AML-193 (cell line): ENCODE results near the gene CLTCL1.
"Not testable (repeated sequence)": the region's sequence is repeated elsewhere in the genome, so short reads cannot be mapped to it uniquely, and the experiment has no call there.

Source experiments
- DNase-seq, 2 experiments: peaks; one replicate each; lab custom pipeline; 2025; lab: John Stamatoyannopoulos, UW

Gene CLTCL1

DNA sequence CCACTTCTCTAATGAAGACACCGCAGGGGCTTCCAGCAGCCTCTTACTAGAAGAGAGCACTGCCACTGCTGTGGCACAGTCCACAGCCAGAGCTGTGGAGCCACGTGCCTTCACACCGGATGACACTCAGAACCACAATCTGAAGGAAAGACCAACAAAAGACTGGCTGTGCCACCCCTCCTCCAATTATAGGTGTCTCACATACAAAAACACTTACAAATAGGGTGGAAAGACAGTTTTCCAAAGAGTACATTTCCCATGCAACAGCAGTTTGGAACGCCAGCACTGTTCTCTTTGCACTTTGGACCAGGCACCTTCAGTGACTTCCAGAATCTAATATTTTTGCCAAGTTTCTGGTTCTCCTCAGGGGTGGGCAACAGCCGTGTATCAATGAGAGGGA lies 74.9 kb downstream of the CLTCL1 start:
- no peak for DNase-seq

DNA sequence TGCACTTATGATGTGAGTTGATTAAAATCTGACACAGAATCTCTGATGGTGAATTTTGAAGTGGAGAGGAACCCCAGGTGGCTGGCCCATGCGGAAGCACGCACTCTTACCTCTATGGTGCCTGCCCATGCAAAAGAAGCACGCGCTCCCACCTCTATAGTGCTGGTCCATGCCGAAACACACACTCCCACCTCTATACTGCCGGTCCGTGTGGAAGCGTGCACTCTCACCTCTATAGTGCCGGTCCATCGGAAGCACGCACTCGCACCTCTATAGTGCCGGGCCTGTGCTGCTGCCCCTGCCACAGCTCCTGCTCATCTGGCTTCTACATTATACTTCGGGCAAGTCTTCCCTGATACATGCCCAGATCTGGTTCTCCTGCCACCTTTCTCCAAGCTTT lies 76.2 kb downstream of the CLTCL1 start:
- DNase-seq = no peak

DNA sequence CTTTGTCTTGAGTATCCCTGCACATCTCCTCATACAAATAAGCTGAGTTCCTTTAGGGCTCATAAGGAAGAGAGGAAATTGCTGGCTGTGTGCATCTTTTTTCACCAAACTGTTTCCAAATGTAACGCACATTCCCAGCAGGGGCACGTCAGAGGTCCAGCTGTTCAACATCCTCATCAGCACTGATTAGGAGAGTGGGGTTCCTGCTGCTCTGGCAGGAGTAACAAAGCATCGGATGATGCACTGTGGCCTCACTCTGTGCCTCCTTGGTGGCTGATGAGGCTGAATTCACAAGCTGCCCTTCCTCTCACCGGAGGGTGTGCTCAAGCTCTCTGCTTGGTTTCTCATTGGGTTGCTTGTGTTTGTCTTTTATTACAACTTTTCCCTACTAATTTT lies 77.4 kb downstream of the CLTCL1 start:
- DNase-seq = no peak

DNA sequence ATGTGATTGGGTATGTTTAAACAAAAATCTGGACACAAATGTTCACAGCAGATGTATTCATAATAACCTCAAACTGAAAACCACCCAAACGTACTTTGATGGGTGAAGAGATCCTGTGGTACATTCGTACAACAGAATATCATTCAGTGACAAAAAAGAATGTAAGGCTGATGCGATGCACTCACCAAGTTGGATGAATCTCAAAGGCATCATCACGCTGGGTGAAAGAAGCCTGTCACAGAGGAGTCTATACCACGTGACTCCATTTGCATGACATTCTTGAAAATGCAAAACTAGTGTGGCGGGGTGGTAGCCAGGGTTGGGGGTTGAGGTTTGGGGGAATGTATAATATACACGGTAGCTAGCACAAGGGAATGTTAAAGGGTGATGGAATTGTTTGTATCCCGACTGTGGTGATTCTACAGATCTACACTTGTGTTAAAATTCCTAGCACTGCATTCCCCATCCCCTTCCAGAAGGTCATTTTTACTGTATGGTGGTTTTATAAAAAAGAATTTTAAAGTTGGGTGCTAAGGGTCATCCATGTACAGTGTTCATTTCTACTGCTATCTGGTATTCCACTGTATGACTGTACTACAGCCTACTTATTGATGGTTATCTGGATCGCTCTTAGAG lies 78.0 kb downstream of the CLTCL1 start:
- DNase-seq = no peak

DNA sequence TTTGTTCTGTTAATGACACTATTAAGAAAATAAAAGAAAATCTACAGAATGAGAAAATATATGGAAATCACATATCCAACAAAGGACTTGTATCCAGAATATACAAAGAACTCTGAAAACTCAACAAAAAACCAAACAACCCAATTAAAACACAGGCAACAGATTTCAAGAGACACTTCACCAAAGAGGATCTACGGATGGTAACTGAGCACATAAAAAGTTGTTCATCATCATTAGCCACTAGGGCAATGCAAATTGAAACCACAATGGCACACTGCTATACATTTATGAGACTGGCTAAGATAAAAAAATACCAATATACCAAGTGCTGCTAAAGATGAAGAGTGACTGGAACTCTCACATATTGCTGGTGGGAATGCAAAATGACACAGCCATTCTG lies 78.5 kb downstream of the CLTCL1 start:
- no peak for DNase-seq

DNA sequence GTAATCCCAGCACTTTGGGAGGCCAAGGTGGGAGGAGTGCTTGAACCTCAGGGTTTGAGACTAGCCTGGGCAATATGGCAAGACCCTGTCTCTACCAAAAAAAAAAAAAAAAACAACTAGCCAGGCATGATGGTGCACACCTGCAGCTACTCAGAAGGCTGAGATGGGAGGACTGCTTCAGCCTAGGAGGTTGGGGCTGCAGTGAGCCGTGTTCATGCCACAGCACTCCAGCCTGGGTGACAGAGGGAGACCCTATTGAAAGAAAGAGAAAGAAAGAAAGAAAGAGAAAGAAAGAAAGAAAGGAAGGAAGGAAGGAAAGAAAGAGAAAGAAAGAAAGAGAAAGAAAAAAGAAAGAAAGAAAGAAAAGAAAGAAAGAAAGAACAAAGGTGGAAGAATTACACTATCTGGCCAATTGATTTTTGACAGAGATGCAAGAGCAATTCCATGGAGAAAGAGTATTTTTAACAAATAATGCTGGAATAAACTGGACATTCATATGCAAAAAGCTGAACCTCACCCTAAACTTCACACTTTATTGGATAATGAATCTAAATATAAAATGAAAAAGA lies 79.1 kb downstream of the CLTCL1 start:
- DNase-seq = no peak

DNA sequence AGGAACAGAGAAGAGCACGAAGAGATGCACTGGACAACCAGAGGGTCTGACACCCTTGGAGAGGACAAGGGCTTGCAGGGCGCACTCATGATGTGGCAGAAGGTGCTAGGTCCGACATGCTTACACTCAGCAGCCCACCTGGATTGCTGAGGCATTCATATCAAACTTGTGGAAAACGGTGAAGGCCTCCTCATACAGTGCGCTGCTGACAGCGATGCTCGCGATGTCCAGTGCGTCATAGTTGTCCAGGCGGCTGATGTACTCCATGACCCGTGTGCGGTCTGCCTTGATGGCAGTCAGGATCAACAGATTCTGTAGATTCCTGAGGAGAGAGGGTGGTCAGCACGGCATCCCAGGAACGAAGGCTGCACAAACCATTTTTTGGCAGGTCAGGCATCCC lies 81.3 kb downstream of the CLTCL1 start:
- DNase-seq = no peak

DNA sequence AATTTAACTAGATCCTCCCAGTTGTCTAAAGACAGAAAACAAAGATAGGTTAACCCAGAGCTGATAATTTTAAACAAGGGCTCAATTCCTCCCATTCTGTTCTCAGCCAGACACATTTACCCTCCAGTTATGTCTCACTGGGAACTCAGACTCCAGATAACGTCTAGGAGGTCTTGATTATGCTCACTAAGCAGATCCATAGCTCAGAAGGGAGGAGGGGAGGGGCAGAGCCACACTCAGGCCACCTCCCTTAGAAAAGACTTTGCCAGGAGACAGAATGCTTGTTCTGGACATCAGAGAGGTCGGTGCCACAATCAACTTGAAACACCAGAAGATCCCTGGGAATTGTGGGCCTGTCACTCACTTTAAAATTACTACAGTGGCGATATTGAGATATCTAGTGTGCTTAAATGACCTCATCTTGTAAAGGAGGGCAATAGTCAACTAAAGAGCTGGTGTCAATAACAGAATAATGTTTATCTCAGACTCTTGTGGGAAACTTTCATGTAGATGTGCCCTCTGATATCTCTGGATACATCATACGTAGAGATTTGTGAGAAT lies 83.2 kb downstream of the CLTCL1 start:
- no peak for DNase-seq

DNA sequence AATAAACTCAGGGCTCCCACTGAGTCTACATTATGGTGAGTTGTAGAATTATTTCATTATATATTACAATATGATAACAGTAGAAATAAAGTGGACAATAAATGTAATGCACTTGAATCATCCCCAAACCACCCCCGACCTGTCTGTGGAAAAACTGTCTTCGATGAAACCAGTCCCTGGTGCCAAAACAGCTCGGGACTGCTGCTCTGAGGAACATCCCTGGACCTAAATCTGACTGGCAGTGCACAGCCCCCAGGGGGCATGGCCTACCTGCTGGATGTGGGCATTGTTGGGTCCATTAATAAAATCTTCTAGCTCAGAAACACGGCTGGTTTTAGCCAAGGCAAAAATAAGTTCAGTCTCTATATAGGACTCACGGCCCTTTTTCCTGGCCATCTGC lies 83.6 kb downstream of the CLTCL1 start:
- DNase-seq = no peak

DNA sequence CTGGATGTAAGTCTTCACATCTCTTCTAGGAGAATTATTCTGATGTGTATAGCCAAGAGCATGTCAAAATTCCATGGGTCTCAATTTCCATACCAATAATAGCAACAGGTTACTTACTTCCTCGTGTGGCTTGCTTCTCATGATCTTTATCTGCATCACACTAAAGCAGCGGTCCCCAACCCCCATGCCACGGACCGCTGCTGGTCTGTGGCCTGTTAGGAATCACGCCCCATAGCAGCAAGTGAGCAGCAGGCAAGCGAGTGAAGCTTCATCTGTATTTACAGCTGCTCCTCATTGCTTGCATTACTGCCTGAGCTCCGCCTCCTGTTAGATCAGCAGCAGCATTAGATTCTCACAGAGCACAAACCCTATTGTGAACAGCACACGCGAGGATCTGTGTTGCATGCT lies 84.1 kb downstream of the CLTCL1 start:
- no peak for DNase-seq

DNA sequence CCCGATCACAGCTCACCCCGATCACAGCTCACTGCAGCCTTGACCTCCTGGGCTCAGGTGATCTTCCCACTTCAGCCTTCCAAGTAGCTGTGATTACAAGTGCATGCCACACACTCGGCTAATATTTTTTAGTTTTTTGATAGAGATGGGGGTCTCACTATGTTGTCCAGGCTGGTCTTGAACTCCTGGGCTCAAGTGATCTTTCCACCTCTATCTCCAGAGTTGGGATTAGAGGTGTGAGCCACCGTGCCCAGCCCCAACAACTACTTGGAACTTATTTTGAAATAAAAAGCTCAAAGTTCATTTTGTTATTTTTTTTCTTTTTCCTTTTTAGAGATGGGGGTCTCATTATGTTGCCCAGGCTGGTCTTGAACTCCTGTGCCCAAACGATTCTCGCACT lies 85.2 kb downstream of the CLTCL1 start:
- no peak for DNase-seq

DNA sequence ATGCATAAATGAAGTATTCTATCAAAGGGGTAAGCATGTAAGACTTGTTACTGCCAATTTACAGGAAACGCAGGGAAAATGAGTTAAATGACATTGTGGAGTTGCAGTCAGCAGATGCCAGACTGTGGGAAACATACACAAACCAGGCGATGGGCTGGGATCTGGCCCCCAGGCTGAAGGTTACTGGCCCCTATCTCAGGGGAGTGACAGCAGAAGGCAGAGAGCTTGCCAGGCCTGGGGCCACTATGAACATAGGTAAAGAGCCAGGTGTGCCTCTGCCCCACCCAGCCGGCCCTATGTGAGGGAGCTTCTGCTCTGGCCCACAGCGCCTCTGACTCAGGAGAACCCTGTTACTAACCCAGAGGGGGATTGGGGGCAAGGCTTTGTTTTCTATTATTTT lies 86.9 kb downstream of the CLTCL1 start:
- DNase-seq = no peak

DNA sequence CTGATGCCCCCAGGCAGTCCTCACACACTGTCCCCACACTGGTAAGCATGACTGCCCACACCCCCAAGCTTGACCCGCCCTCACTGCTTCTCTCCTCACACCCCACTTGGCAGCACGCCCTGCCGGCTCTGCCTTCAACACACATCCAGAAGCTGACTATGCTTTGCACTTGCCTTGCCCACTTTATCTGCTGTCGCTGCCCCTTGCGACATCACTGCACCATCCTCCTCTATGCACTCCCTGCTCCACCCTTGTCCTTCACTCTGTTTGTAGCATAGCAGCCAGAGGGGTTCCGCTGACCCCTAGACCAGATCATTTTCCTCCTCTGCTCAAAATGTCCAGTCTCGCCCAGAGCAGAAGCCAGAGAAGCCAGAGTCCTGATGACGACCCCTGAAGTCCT lies 87.7 kb downstream of the CLTCL1 start:
- DNase-seq = no peak

DNA sequence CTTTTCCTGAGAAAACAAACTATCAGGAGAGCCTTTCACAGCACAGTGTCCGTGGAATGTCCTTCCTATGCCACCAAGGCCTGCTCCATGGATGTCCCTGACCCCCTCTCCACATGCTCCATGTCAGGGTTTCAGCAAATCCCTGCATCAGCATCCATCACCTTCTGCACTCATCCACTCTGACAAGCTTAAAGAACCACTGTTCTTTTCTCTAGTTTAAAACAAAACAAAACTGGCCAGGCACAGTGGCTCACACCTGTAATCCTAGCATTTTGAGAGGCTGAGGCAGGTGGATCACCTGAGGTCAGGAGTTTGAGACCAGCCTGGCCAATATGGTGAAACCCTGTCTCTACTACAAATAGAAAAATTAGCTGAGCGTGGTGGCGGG lies 88.7 kb downstream of the CLTCL1 start:
- DNase-seq = not testable (repeated sequence)

DNA sequence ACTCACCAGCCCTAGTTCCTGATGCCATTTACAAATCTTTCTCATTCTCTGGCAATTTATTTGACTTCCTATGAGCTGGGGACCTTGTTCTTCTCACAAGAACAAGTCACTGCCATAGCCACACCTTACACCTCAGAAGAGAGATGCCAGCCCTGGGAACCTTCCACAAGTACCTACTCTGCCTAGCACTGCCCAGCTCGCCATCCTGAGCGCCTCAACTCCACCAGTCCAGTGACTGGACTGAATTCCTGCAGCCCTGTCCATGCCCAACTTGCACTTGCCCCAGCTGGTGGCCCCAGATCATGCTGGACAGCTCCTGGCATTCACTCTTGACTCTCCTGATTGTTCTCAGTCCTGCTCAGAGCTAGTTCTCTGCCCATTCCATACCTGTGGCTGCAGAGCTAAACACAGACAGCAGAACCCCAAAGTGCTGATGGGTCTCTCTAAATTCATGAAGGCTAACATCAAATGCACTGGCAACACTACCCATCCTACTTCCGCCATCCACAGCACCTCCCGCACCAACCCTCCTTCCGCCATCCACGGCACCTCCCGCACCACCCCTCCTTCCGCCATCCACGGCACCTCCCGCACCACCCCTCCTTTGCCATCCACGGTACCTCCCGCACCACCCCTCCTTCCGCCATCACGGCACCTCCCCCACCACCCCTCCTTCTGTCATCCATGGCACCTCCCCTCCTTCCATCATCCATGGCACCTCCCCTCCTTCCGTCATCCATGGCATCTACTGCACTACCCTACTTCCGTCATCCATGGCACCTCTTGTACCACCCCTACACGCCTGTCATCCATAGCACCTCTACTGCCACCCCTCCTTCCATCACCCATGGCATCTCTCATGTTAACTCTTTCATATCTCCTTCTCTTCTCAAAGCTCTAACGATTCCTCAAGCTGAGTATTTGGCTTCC lies 89.4 kb downstream of the CLTCL1 start:
- DNase-seq = no peak

DNA sequence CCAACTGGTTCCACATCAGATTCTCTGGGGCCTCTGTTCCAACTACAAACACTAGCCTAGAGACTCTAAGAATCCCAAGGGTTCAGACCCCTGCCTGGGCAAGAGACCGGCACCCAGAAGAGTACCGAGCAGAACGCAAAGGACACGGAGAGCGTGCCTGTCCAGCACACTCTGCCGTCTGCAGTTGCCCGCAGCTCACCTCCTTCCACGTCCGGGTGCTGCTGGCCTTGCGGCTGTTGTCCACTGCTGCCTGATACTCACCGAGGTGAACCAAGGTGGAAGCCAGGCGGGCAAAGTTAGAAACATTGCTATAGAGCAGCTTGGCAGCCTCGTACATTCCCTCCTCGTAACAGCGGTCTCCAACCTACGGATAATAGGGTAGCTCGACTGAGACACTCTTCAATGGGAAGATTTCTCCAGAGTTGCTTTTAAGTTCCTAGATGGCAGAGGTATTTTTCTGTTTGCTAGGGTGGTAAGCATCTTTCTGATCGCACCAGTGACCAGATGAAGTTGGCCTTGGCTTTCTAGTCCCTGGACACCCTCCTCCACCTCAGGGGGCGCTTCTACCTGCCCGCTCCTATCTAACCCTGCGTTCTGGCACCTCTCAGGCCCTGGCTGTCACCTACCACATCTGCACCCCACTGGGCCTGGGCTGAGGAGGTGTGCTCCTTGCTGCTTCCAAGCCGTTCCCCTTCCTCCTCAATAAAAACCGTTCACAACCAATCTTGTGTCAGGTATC lies 90.2 kb downstream of the CLTCL1 start:
- DNase-seq = no peak

DNA sequence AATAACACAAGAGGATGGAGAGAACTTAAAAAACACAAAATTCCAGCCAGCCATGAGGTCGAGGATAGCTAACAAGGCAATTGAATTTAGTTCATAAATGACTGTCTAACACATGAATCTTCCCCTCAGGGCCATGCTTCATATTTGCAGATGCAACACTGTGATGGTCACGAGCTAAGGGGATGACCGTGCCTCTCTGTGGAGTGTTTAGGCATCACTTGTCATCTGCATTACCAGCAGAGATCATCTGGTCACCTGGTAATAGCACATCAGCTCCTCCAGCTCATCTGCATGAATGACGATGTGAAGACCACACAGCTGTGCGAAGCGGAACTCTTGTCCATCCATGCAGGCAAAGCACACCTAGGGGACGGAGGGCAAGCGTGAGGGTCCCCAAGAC lies 92.0 kb downstream of the CLTCL1 start:
- DNase-seq = no peak

DNA sequence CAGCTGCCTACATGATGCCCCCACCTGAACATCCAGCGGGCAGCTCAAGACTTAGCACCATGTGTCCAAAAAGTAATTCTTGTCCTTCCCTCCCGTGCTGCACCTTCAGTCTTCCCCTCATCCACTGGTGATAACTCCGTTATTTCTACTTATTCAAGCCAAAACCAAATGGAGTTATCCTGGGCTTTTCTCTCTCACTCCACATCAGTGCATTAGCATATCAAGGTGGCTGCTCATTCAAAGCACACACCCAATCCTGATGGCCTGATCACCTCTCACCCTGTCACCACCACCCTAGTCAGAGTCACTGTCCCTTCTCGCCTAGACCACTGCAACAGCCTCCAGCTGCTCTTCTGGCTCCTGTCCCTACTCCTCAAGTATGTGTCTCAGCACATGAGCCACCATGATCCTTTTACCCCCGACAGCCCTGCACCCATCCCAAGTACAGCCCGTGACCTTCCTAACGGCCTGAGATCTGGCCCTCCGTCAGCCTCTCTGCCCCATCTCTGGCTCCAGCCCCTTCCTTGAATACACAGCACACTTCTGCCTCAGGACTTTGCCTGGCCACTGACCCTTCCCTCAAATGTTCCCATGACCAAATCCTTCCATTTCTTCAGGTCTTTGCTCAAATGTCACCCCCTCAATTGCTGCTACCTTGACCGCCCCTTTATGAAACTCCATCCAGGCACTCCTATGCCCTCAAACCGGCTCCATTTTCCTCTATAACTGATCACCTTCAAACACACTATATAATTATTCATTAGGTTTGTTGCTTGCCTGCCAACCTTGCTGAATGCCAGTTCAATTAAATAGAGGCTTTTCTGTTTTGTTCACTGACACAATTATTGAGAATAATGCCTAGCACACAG lies 93.3 kb downstream of the CLTCL1 start:
- DNase-seq = no peak

DNA sequence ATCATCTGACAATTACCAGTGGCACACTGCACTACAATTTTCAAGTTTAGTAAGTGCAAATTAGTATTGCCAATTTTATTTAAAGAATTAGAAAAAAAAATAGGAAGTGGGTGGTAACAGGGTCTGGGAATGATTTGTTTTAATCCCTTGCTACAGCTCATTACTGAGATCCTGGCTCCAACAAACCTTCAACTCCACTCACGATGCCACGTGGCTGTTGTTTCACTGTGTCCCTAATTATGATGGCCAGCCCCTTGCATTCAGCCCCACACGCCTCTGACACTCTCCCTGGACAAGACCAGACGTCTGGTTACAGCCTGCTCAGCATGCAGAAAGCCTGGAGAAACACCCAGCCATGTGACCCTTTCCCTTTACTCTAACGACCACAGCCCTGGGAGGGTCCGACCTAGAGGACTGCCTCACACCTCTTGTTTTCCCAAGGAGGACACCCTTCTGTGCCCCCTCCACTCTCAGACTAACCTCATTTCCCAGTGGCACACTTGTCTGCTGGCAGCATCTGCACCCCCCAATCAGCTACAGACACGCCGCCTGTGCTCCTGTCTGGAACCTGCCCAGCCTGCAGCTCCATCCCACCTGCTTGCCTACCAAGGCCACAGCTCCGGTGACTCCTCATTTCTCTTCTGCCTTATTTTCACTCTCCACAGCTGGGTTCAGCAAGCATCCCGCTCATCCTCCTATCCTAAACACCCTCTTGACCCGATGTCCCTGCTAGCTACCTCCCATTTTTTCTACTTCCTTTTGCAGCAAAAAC lies 94.5 kb downstream of the CLTCL1 start:
- DNase-seq = no peak
